Panc1 (cell line): ENCODE data around the gene CCT8. TPM values are rescaled to one million over a fixed set of nuclear protein-coding genes. Genes with fewer than 3 reads are reported as not detected.

Experiments used
- ATAC-seq: fragments of 200-7000 bp; cut with Tn5 transposase; 2 replicates; pipeline ENCODE4 v1.9.1; 2020; ENCODE audit warnings: mild to moderate bottlenecking, moderate library complexity
- BruUV-seq: library from RNA; stranded (reverse); fragments of 400-500 nt; replicated peaks from 2 replicates; lab custom pipeline; 2021; lab: Mats Ljungman, UMichigan
- CTCF ChIA-PET: fragments of 300-600 bp; sonication (Branson Sonifier 250); formaldehyde crosslinking; loops from one replicate; lab custom pipeline; 2022; ENCODE audit warnings: antibody characterized with exemption; lab: Charles Lee
- POLR2A ChIA-PET: fragments of 300-600 bp; sonication (Branson Sonifier 250); formaldehyde crosslinking; loops from one replicate; lab custom pipeline; 2022; ENCODE audit warnings: antibody characterized with exemption; lab: Charles Lee
- DNase-seq: peaks from one replicate; pipeline ENCODE4 v3.0.0-alpha.2; 2010; ENCODE audit warnings: low read depth, low spot score
- H3K27ac ChIP-seq: 2 replicates; pipeline ENCODE4 v1.5.1; 2011; ENCODE audit warnings: mild to moderate bottlenecking, low read length, inconsistent platforms
- H3K27me3 ChIP-seq: fragments of 200-500 bp; sonication (Bioruptor generic); 2 replicates; pipeline ENCODE4 v1.6.0; 2014; ENCODE audit warnings: low read length, inconsistent platforms; ENCODE audit not compliant: control insufficient read depth, insufficient read depth
- H3K36me3 ChIP-seq: fragments of 200-500 bp; sonication (Bioruptor generic); 2 replicates; pipeline ENCODE4 v1.5.1; 2014; ENCODE audit warnings: inconsistent platforms, mild to moderate bottlenecking, low read length, moderate library complexity; ENCODE audit not compliant: control insufficient read depth, insufficient read depth
- H3K4me1 ChIP-seq: 2 replicates; pipeline ENCODE4 v1.5.1; 2011; ENCODE audit warnings: inconsistent platforms, mild to moderate bottlenecking, low read length, moderate library complexity; ENCODE audit not compliant: control insufficient read depth, insufficient read depth
- H3K4me3 ChIP-seq, 2 experiments: 2 replicates each; pipeline ENCODE4 v1.5.1; 2011 to 2012; ENCODE audit warnings: low read depth in 2 of 2, low read length in 2 of 2, mild to moderate bottlenecking in 2 of 2, inconsistent platforms in 1 of 2, moderate library complexity in 1 of 2
- H3K9me3 ChIP-seq: fragments of 200-500 bp; sonication (Bioruptor generic); 2 replicates; pipeline ENCODE4 v1.5.1; 2014; ENCODE audit warnings: low read depth, mild to moderate bottlenecking, inconsistent platforms, low read length, moderate library complexity; ENCODE audit not compliant: control insufficient read depth, insufficient read depth
- CTCF ChIP-seq: fragments of 450-650 bp; IDR thresholded peaks from 2 replicates; pipeline ENCODE4 v1.5.1; 2017; ENCODE audit warnings: mild to moderate bottlenecking
- POLR2AphosphoS5 ChIP-seq: IDR thresholded peaks from 2 replicates; pipeline ENCODE4 v1.6.1; 2012; ENCODE audit warnings: mild to moderate bottlenecking, low read depth, low read length, moderate library complexity
- REST ChIP-seq, 2 experiments: IDR thresholded peaks; 2 replicates each; pipeline ENCODE4 v1.6.1; 2011 to 2012; ENCODE audit warnings: low read depth in 2 of 2, control low read depth in 1 of 2, low read length in 1 of 2, mild to moderate bottlenecking in 1 of 2, moderate library complexity in 1 of 2; ENCODE audit not compliant: insufficient read depth in 1 of 2
- SIN3A ChIP-seq: IDR thresholded peaks from 2 replicates; pipeline ENCODE4 v1.6.1; 2012; ENCODE audit warnings: low read depth, mild to moderate bottlenecking, low read length, moderate library complexity, borderline replicate concordance; ENCODE audit not compliant: insufficient read depth
- TCF7L2 ChIP-seq: IDR thresholded peaks from 2 replicates; pipeline ENCODE4 v1.6.1; 2011; ENCODE audit warnings: mild to moderate bottlenecking, low read depth, low read length, inconsistent platforms
- in situ Hi-C: cut with HindIII; loops from 2 replicates; pipeline ENCODE4 v1.10.0; 2016; ENCODE audit warnings: low sequenced_read_pairs, low pct_unique_long_range_greater_than_20kb
- intact Hi-C: fragments of 100-400 bp; cut with micrococcal nuclease; formaldehyde crosslinking; loops from one replicate; pipeline ENCODE4 v1.10.0; 2022; ENCODE audit not compliant: unreplicated experiment
- total RNA-seq: library from RNA; stranded (reverse); gene quantifications from one replicate; pipeline ENCODE4 v1.2.1, GENCODE V29; 2021; ENCODE audit not compliant: unreplicated experiment

The CCT8 gene
- total RNA-seq, 1 experiment from 2014 or later = 160 TPM

- ChIA-PET CTCF (no interaction called here), POLR2A (no interaction called here)
- intact Hi-C loops (no loop called here), in situ Hi-C loops (no loop called here)
- Histone ChIP-seq H3K27ac (no peak overlapping the region), H3K9me3 (no peaks in the 10 kb centered on the region), H3K4me3 (no peak overlapping the region), H3K36me3 (peaks cover 14% of the 10 kb centered on the region; the same call in 1 of the 2 replicates), H3K27me3 (no peaks in the 10 kb centered on the region), H3K4me1 (peaks cover 9% of the 10 kb centered on the region)
- DNase-seq (peak; percentile 47), ATAC-seq (no peak)
- BruUV-seq = no TSS peak
- no peak for TF ChIP-seq POLR2AphosphoS5
- no peak for TF ChIP-seq TCF7L2
- TF ChIP-seq SIN3A = no peak
- TF ChIP-seq CTCF = no peak
- TF ChIP-seq REST (IDR thresholded peaks at IDR 0.05; ENCODE audit: insufficient read depth in 1 of 2, low read depth in 2 of 2, low read length in 1 of 2) = no peak
Observed at GRCh38 chr21:29075706-29076466, 2.4 kb upstream of the CCT8 start.

GRCh38 chr21:29074783-29075182 lies 1.3 kb upstream of the CCT8 start:
- no TSS peak for BruUV-seq
- intact Hi-C loops = loop anchor here (5.0 kb wide), 1 partner anchor 278 kb away; no protein-coding TSS in a partner anchor
- POLR2A ChIA-PET = interaction anchor here (0.7 kb wide), 1 partner anchor 105 kb away, joined by 4 read pairs; no protein-coding TSS in a partner anchor

GRCh38 chr21:29074007-29074376 lies 544 bp upstream of the CCT8 start:
- ChIA-PET CTCF (no interaction called here), POLR2A (interaction anchor here (0.6 to 0.7 kb wide), 2 partner anchors 26 to 104 kb away, joined by 4 to 6 read pairs; no protein-coding TSS in a partner anchor)
- H3K4me3 ChIP-seq = peak overlapping the region; percentile 96 to 98
- H3K9me3 ChIP-seq = no peaks in the 10 kb centered on the region
- H3K36me3 ChIP-seq = peaks cover 22% of the 10 kb centered on the region
- DNase-seq (no peak), ATAC-seq (peak; percentile 59)
- in situ Hi-C loops = no loop called here
- no peaks in the 10 kb centered on the region for H3K27me3 ChIP-seq
- no TSS peak for BruUV-seq
- H3K4me1 ChIP-seq = peaks cover 10% of the 10 kb centered on the region
- intact Hi-C loops = loop anchor here (5.0 kb wide), 1 partner anchor 278 kb away; no protein-coding TSS in a partner anchor
- TF ChIP-seq TCF7L2 (no peak), CTCF (no peak)
- peak overlapping the region; percentile 95 for H3K27ac ChIP-seq

More at GRCh38 chr21:29074783-29075182, 1.3 kb upstream of the CCT8 start:
- Histone ChIP-seq H3K27ac (no peak overlapping the region), H3K4me3 (no peak overlapping the region), H3K27me3 (no peaks in the 10 kb centered on the region), H3K4me1 (peaks cover 10% of the 10 kb centered on the region), H3K9me3 (no peaks in the 10 kb centered on the region), H3K36me3 (peaks cover 14% of the 10 kb centered on the region)
- ATAC-seq = no peak
- CTCF ChIA-PET = no interaction called here
- DNase-seq = no peak
- no peak for TF ChIP-seq POLR2AphosphoS5
- TF ChIP-seq SIN3A = no peak
- in situ Hi-C loops = no loop called here
